LNCAP (cell line): Measurements from ENCODE around the gene PPM1E.

Source experiments
- CTCF ChIP-seq: fragments of 450-650 bp; IDR thresholded peaks from 2 replicates; pipeline ENCODE4 v1.5.1; 2017; ENCODE audit warnings: mild to moderate bottlenecking

PPM1E gene

GRCh38 chr17:58997756-58998553 is 242.3 kb downstream of the PPM1E start:
- TF ChIP-seq CTCF: no peak

GRCh38 chr17:58998871-58999270 is 243.2 kb downstream of the PPM1E start:
- no peak for TF ChIP-seq CTCF

- TF ChIP-seq CTCF: no peak
Measured at GRCh38 chr17:58999500-58999899, 243.8 kb downstream of the PPM1E start.

DNA sequence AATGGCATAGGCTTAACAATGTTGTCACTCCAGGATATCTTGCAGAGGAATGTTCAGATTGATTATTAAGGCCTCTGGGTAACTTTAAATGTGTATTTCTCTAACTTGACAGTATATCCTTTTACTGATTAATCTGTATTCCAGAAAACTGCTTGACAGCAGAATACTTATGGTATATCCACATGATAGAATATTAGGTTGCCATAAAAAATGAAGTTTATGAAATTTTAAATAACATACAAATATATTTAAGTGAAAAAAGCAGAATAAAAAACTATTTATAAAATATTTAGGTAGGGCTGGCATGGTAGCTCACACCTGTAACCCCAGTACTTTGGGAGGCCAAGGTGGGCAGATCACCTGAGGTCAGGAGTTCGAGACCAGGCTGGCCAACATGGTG is 244.4 kb downstream of the PPM1E start:
- no peak for TF ChIP-seq CTCF

GRCh38 chr17:59001158-59001814 is 245.6 kb downstream of the PPM1E start:
- TF ChIP-seq CTCF: no peak

- TF ChIP-seq CTCF: no peak
Measured at GRCh38 chr17:59002126-59002525, 246.5 kb downstream of the PPM1E start.

- no peak for TF ChIP-seq CTCF
Measured at GRCh38 chr17:59002848-59003247, 247.2 kb downstream of the PPM1E start.
